ENCODE data around the gene CNTNAP4. TPM values are rescaled to one million over a fixed set of nuclear protein-coding genes. Genes with fewer than 3 reads are reported as not detected.

The CNTNAP4 gene
- polyA plus RNA-seq, 1 donor (not counting 4 experiments of a cell fraction or from before 2014, with no cell fraction given), result 0.08 TPM

GRCh38 chr16:76456016-76456415 lies 178.8 kb downstream of the CNTNAP4 start:
- H3K4me1 ChIP-seq (ENCODE audit: control insufficient read depth, extremely low read depth, insufficient read depth, low read length), result no peaks in the 10 kb centered on the region
- H4K20me1 ChIP-seq (ENCODE audit: control insufficient read depth, extremely low read depth, insufficient read depth, low read length), result no peaks in the 10 kb centered on the region
- no peak overlapping the region for H3K27ac ChIP-seq (ENCODE audit: control insufficient read depth, insufficient read depth, low read length)
- no peaks in the 10 kb centered on the region for H3K27me3 ChIP-seq (ENCODE audit: control insufficient read depth, extremely low read depth, insufficient read depth, low read length)
- H3K4me2 ChIP-seq (ENCODE audit: control insufficient read depth, extremely low read depth, insufficient read depth, low read depth, low read length), result no peak overlapping the region
- H3K4me3 ChIP-seq (ENCODE audit: control insufficient read depth in 2 of 3, extremely low read depth in 1 of 3, insufficient read depth in 2 of 3, low read depth in 1 of 3, low read length in 3 of 3), result no peak overlapping the region
- no peaks in the 10 kb centered on the region for H3K9me3 ChIP-seq (ENCODE audit: control insufficient read depth, low read depth, low read length)
- no peaks in the 10 kb centered on the region for H3K36me3 ChIP-seq (ENCODE audit: control insufficient read depth in 2 of 2, extremely low read depth in 1 of 2, insufficient read depth in 2 of 2, low read length in 2 of 2)
- no peak overlapping the region for H2AFZ ChIP-seq (ENCODE audit: control insufficient read depth, low read length)
- H3K9me1 ChIP-seq (ENCODE audit: control insufficient read depth, extremely low read depth, insufficient read depth, low read length), result no peaks in the 10 kb centered on the region
- no peak for FAIRE-seq
- dilution Hi-C loops (cut with MboI; ENCODE audit: extremely low pct_ligation_motif_present, low sequenced_read_pairs), result no loop called here
- no peak overlapping the region for H3K9ac ChIP-seq (ENCODE audit: control insufficient read depth, extremely low read depth, insufficient read depth, low read length)
- H3K79me2 ChIP-seq (ENCODE audit: control insufficient read depth, insufficient read depth, low read length), result no peaks in the 10 kb centered on the region
- TF ChIP-seq CTCF (optimal IDR thresholded peaks at IDR 0.05 in 1 of 3, IDR thresholded peaks at IDR 0.05 in 1 of 3, conservative IDR thresholded peaks at IDR 0.05 in 1 of 3; ENCODE audit: extremely low read depth in 1 of 3, insufficient read depth in 2 of 3, low read length in 3 of 3) (no peak), EZH2 (IDR thresholded peaks at IDR 0.05; ENCODE audit: low read length) (no peak)
- DNase-seq (ENCODE audit: low read depth, low spot score), result no peak

- H3K27ac ChIP-seq (ENCODE audit: control insufficient read depth, insufficient read depth, low read length), result no peak overlapping the region
- H2AFZ ChIP-seq (ENCODE audit: control insufficient read depth, low read length), result no peak overlapping the region
- no peaks in the 10 kb centered on the region for H3K27me3 ChIP-seq (ENCODE audit: control insufficient read depth, extremely low read depth, insufficient read depth, low read length)
- no peaks in the 10 kb centered on the region for H3K4me1 ChIP-seq (ENCODE audit: control insufficient read depth, extremely low read depth, insufficient read depth, low read length)
- DNase-seq (ENCODE audit: low read depth, low spot score) (no peak), FAIRE-seq (no peak)
- H3K79me2 ChIP-seq (ENCODE audit: control insufficient read depth, insufficient read depth, low read length), result no peaks in the 10 kb centered on the region
- H3K4me3 ChIP-seq (ENCODE audit: control insufficient read depth in 2 of 3, extremely low read depth in 1 of 3, insufficient read depth in 2 of 3, low read depth in 1 of 3, low read length in 3 of 3), result no peak overlapping the region
- dilution Hi-C loops (cut with MboI; ENCODE audit: extremely low pct_ligation_motif_present, low sequenced_read_pairs), result no loop called here
- TF ChIP-seq EZH2 (IDR thresholded peaks at IDR 0.05; ENCODE audit: low read length) (no peak), CTCF (optimal IDR thresholded peaks at IDR 0.05 in 1 of 3, IDR thresholded peaks at IDR 0.05 in 1 of 3, conservative IDR thresholded peaks at IDR 0.05 in 1 of 3; ENCODE audit: extremely low read depth in 1 of 3, insufficient read depth in 2 of 3, low read length in 3 of 3) (no peak)
- H3K9me1 ChIP-seq (ENCODE audit: control insufficient read depth, extremely low read depth, insufficient read depth, low read length), result no peaks in the 10 kb centered on the region
- no peaks in the 10 kb centered on the region for H3K9me3 ChIP-seq (ENCODE audit: control insufficient read depth, low read depth, low read length)
- no peak overlapping the region for H3K9ac ChIP-seq (ENCODE audit: control insufficient read depth, extremely low read depth, insufficient read depth, low read length)
- H3K4me2 ChIP-seq (ENCODE audit: control insufficient read depth, extremely low read depth, insufficient read depth, low read depth, low read length), result no peak overlapping the region
- no peaks in the 10 kb centered on the region for H3K36me3 ChIP-seq (ENCODE audit: control insufficient read depth in 2 of 2, extremely low read depth in 1 of 2, insufficient read depth in 2 of 2, low read length in 2 of 2)
- no peaks in the 10 kb centered on the region for H4K20me1 ChIP-seq (ENCODE audit: control insufficient read depth, extremely low read depth, insufficient read depth, low read length)
These were observed 181.9 kb downstream of the CNTNAP4 start for GRCh38 chr16:76459111-76459510.

Data from keratinocyte (primary cell).